Effector CD4-positive, alpha-beta T cell (primary cell): ENCODE data around the gene MAPKAPK5.
"Not testable (repeated sequence)": the region's sequence is repeated elsewhere in the genome, so short reads cannot be mapped to it uniquely, and the experiment has no call there.

ENCODE experiments used
- DNase-seq: peaks from one replicate; pipeline ENCODE4 v3.0.0-alpha.2; 2020

The MAPKAPK5 gene

DNA sequence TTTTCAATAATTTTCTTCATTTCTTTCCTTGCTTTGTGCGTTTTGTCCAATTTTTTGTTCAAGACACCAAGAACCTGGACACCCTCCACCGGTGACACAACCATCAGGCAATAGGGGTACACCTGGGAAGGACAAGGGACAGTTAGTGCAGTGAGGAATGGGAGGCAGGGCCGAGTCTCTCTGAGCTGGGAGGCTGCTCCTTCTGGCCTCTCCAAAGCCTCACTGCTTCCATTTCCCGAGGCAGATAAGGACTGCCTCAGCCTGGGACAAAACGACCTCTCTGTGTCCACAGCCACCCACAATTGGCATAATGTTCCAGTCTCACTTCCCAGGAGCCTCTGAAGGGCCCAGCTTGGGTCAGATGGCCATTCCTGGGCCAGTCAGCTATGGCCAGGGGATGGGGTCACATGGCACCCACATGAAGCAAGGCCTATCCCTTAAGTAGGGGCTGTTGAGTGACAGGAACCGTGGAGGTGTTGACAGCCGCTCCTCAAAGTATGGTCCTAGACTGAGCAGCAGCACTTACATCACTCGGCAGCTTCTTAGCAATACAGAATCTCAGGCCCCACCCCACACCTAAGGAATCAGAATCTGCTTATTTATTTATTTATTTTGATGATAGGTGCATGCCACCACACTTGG lies 13.6 kb upstream of the MAPKAPK5 start:
- no peak for DNase-seq

DNA sequence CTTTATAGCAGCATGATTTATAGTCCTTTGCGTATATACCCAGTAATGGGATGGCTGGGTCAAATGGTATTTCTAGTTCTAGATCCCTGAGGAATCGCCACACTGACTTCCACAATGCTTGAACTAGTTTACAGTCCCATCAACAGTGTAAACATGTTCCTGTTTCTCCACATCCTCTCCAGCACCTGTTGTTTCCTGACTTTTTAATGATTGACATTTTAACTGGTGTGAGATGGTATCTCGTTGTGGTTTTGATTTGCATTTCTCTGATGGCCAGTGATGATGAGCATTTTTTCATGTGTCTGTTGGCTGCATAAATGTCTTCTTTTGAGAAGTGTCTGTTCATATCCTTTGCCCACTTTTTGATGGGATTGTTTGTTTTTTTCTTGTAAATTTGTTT lies 12.4 kb upstream of the MAPKAPK5 start:
- not testable (repeated sequence) for DNase-seq

DNA sequence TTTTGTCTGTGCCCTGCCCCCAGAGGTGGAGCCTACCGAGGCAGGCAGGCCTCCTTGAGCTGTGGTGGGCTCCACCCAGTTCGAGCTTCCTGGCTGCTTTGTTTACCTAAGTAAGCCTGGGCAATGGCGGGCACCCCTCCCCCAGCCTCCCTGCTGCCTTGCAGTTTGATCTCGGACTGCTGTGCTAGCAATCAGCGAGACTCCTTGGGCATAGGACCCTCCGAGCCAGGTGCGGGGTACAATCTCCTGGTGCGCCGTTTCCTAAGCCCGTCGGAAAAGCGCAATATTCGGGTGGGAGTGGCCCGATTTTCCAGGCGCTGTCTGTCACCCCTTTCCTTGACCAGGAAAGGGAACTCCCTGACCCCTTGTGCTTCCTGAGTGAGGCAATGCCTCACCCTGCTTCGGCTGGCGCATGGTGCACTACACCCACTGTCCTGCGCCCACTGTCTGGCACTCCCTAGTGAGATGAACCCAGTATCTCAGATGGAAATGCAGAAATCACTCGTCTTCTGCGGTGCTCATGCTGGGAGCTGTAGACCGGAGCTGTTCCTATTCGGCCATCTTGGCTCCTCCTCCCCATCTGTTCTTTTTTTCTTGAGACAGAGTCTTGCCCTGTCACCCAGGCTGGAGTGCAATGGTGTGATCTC lies 7.2 kb upstream of the MAPKAPK5 start:
- DNase-seq = not testable (repeated sequence)

DNA sequence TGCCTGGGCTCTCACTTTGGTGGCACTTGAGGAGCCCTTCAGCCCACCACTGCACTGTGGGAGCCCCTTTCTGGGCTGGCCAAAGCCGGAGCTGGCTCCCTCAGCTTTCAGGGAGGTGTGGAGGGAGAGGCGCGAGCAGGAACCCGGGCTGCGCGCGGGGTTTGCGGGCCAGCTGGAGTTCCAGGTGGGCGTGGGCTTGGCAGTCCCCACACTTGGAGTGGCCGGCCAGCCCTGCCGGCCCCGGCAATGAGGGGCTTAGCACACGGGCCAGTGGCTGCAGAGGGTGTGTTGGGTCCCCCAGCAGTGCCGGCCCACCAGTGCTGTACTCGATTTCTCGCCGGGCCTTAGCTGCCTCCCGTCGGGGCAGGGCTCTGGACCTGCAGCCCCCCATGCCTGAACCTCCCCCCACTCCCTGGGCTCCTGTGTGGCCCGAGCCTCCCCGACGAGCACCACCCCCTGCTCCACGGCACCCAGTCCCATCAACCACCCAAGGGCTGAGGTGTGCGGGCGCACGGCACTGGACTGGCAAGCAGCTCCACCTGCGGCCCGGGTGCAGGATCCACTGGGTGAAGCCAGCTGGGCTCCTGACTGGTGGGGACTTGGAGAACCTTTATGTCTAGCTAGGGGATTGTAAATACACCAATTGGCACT lies 6.4 kb upstream of the MAPKAPK5 start:
- not testable (repeated sequence) for DNase-seq

DNA sequence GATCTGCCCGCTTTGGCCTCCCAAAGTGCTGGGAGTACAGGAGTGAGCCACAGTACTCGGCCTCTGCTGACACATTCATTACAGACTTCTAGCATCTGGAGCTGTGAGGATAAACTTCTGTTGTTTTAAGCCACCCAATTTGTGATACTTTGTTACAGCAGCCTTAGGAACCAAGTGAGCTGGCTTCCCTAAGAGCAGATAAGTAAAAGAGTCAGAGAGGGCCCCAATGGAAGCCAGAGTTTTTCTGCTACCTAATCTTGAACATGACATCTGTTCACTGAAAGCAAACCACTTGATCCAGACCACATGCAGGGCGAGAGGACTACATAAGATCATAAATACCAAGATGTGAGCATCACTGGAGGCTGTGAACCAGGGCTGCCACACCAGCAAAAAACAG lies 3.7 kb upstream of the MAPKAPK5 start:
- no peak for DNase-seq

DNA sequence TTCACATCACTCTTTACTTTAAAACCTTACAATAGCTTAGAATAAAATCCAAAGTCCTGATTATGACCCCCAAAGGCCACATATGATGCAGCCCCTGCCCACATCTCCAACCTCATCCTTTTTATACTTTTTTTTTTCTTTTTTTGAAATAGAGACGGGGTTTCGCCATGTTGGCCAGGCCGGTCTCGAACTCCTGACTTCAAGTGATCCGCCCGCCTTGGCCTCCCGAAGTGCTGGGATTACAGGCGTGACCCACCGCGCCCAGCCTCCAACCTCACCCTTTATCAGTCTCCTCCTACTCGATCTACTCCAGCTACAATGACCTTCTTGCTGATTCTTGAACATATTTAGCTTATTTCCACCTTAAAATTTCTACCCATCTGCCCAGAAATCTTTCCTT lies 1.2 kb upstream of the MAPKAPK5 start:
- DNase-seq = no peak

DNA sequence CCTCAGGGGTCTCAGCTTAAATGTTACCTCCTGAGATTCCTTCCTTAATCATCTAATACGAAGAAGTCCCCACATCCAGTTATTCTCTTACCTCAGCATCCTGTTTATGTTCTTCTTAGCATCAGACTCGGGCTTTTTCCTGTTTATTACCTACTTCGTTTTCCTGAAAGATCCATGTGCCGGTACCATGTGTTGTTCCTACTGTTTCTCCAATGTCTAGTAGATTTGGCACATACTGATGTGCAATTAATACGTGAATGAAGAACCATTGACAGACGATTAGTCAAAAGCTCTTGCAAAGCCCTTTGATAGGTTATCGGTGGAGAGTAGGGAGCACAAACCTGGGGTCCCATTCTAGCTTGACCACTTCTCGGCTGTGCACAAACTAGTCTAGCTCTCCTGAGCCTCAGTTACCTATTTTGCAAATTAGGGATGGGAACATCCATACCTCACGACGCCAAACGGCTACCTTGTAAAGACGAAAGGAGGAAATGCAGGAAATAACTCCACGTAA lies 735 bp upstream of the MAPKAPK5 start:
- DNase-seq = no peak

DNA sequence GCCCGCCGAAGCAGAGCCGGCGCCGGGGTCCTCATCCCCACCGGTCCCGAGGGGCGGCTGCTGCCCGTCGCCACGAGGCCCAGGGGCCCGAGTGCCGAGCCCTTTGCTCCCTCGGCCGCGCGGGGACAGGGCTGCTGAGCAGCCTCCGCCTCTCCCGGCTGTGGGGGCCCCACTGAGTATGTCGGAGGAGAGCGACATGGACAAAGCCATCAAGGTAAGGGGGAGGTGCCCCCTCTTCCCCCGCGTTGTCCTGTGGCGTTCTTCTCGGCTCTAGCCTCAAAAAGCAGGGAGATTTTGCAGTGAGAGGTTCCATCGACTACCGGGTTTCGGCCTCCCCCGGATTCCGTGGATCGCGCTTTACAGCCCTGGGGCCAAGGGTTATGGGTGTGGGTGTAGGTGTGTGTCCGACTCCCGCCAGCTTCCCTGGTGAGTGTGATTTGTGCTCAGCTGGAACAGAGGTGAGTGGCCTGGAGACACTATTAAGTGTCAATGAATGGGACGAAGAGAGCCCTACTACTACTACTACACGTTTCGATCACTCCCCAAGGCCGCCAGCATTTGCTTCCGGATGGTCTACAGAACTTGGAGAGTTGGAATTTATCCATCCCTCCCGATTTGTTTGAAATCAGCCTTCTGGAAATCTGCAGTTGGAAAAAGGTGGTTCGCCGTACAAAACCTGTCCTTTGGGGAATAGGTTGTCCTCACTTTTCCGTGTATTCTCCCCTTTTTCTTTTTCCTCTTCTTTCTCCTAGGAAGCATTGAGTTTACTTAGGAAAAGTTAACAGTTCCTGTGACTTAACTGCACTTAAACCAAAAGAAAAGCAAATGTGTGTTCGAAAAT lies 748 bp downstream of the MAPKAPK5 start:
- DNase-seq = peak; percentile 32

DNA sequence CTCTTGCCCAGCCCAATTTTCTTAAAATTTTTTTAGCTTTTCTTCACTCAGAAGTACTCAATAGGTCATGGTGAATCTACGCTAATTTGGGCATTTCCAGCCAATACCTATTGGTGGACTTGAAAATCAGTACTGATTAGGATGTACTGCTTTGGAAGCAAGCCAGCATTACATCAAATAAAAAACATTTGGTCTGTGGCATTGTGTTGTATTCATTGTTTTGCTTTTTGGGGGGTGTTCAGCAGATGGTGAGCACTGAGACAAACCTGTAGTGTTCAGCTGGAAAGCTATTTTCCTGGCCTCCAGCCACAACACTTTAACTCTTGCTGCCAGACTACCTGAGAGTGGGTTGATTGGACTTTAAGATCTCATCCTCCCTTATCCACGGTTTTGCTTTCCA lies 4.0 kb downstream of the MAPKAPK5 start:
- DNase-seq = no peak

DNA sequence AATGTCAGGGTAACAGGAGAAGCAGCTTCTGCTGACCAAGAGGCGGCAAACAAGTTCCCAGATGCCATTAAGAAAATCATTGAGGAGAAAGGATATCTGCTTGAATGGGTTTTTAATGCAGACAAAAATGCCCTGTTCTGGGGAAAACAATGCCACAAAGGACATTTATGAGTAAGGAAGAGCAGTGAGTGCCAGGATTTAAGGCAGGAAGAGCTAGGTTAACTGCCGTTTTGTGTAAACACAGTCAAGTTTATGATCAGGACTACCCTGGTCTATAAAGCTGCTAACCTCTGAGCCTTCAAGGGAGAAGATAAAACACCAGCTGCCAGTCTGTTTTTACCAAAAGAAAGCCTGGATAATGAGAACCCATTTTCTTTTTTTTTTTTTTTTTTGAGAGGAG lies 8.5 kb downstream of the MAPKAPK5 start:
- DNase-seq = no peak

DNA sequence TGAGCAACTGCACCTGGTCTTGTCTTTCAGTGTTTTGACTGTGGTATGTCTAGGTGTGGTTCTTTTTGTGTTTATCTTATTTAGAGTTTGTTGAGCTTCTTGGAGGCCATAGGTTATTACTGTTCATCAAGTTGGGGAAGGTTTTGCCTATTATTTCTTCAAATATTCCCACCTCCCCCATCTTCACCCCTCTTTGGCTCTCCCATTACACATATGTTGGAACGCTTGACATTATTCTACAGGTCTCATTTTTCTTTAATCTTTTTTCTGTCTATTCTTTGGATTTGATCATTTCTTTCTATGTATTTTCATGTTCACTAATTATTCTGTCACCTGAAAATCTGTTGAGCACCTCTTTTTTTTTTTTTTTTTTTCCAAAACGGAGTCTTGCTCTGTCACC lies 16.2 kb downstream of the MAPKAPK5 start:
- no peak for DNase-seq

DNA sequence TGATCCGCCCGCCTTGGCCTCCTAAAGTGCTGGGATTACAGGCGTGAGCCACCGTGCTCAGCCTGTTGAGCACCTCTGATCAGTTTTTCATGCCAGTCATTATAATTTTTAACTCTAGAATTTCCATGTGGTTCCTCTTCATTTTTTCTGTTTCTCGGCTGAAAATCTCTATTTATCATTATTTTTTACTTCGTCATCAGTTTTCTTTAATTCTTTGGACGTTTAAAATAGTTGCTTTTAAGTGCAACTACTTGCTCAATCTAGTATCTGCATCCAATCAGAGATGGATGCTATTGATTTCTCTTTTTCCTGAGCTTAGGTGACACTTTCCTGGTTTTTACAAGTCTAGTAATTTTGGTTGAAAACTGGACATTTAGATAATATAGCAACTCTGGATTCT lies 16.8 kb downstream of the MAPKAPK5 start:
- DNase-seq = no peak

DNA sequence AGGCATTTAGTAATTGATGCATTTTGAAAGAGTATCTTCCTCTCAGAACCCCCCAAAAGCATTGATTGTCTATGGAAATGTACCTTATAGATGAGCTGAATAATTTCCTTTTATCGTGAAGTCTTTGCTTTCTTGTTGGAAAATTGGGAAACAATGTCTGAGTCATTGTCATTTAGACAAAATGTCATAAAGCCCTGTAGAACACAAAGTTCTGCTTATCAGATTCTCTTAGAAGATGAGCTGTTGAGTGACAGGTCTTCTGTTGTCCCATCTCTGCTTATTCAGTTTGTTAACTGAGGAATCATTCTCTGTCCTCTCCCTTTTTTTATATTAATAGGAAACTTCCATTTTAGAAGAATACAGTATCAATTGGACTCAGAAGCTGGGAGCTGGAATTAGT lies 22.9 kb downstream of the MAPKAPK5 start:
- no peak for DNase-seq

DNA sequence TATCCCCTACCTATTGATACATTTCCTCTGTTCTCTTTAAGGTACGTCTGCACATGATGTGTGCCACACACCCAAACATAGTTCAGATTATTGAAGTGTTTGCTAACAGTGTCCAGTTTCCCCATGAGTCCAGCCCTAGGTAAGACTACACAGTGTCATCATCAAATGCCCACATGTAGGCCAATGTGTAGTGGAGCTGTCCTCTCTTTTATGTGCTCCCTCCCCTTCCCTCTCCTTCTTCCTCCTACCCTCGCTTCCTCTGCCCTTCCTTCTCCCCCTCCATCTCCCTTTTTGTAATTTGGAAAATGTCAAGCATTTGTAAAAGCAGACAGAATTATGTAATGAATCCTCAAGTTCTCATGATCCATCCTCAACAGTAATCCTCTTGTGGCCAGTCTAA lies 25.5 kb downstream of the MAPKAPK5 start:
- DNase-seq = no peak

DNA sequence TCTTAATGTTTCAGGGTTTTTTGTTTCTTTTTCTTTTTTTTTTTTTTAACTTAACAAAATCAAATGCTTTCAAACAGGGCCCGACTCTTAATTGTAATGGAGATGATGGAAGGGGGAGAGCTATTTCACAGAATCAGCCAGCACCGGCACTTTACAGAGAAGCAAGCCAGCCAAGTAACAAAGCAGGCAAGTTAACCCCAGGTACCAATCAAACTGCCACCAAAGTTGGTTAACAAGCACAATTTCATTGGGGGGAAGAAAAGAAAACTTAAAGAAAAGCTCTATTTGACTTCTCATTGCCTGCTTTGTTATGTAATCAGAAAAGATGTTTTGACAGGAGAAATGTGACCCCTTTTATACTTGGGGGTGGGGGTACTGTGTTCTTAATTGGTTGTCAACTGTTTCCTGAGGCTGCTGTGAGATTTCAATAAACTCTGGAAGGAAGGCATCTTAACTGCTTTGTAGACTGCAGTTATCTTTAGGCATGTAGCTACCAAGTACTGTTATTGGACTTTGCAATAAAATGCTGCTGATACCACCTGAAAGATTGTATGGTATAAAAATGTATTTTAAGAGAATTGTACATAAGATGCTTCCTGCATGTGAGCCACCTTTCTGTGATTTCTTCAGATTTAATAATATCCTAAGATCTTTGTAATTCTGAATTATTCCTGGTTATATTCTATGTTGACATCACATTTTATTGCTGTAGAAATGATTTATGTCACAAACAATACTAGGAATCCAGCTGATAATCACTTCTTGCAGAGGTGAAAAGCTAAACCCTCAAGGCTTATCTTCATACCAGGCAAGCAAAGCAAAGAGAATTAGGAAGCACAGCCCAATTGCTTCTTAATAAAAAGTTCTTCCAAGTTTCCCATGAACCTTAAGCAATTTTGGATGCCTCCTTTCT lies 26.9 kb downstream of the MAPKAPK5 start:
- DNase-seq = no peak

DNA sequence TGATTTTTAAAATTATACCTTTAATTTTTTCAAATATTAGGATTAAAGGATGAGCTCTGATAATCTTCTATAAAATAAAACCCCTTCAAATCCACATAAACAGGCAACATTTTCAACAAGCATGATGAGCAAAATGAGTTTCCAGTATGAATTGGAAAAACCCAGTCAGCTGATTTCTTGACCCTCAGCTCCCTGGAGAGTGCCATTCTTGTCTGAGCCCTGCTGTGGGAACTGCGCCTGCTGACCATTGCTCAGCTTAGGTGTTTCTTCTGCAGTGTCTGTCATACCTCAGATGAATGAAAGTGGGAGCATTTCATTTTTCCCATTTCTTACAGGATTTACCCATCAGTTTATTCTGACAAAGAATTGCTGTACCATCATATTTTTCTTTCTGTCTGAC lies 27.6 kb downstream of the MAPKAPK5 start:
- no peak for DNase-seq

DNA sequence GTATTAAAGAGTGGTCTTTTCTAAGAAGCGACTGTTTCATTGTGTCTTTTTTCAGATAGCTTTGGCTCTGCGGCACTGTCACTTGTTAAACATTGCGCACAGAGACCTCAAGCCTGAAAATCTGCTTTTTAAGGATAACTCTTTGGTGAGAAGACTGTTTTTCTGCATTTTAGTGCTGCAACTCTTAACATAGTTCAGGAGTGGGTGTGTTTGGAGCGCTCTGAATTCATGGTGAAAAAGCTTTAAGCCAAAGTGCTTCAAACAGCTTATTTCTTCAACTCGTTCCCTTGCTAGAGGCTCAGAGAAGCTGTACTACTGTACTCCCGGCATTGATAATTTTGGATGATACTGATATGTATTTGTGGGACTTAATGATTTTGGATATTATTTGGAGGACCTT lies 28.2 kb downstream of the MAPKAPK5 start:
- no peak for DNase-seq

DNA sequence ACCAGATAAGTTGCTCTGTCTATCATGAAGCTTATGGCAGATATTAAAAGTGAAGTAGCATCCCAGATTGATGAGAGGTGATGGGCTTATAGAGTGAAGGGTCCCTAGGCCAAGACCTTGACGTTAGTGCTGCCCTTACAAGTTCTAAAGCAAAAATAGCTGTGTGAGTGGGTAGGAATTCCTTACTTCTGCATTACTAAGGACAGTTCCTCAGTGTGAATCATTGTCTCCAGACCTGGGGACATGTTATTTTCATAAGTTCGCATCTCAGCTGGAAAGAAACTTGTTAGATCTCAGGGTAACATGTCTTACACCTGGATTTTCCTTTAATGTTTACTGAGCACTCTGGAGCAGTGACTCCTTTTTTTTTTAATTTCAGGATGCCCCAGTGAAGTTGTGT lies 28.7 kb downstream of the MAPKAPK5 start:
- DNase-seq = no peak

DNA sequence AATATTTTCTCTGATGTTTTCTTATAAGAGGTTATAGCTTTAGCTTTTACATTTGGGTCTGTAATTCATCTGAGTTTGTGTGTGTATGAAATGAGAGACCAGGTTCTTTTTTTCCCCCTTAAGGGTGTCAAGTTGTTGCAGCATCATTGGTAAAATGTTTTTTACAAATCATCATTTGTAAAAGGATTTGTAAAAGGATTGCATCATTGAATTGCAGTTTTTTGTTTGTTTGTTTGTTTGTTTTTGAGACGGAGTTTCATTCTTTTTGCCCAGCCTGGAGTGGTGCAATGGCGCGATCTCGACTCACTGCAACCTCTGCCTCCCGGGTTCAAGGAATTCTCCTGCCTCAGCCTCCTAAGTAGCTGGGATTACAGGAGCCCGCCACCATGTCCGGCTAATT lies 31.1 kb downstream of the MAPKAPK5 start:
- DNase-seq = no peak

DNA sequence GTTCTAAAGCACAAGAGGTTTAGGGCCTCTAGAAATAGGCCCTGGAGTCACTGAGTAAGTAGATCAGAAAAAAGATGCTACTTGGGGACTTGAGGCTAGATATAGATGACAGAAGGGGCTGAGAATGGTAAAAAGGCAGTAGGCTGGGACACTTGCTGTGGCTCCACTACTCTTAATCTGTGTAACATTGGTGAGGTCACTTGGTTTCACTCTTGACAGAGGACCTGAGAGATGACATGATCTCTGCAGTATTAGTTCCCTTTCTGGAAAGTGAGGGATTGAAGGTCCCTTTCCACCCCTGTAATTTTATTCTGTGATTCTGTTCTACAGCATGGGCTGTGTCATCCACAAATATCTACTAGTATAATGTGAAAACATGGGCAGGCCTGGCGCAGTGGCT lies 39.7 kb downstream of the MAPKAPK5 start:
- DNase-seq = no peak

DNA sequence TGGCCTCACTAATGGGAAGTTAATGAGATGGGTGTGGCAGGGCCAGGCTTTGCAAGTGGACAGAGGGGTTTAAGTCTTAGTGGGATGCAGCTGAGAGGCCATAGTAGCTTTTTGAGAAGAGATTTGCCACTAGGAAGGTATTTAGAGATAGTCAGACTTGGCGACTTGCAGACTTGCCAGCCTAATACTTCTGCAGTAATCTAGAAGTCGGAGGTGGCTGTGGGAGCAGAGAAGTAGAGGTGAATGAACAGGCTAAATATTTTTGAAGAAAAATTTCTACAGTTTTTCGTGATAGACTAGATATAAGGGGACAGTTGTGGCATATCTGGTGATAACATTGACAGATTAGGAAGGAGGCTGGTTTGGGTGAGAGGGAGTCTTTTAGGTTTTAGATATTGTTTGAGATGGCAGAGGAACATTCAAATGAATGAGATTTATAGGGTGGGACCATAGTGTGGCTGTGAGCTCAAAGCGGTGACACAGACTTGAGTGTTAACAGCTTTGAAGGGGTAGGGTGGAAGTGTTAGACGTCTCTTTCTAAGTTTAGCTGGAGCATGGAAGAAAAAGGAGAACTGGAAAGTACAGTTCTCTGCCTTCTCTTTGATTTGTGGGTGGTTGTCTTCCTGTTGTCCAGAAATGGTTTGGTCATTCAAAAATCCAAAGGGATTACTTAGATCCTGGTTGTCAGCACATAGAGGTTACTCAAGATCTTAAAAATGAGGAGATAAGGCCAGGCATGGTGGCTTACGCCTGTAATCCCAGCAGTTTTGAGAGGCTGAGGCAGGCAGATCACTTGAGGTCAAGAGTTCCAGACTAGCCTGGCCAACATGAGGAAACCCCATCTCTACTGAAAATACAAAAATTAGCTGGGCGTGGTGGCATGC lies 44.9 kb downstream of the MAPKAPK5 start:
- no peak for DNase-seq
